GM21381 (cell line): ENCODE data around the gene WNT2.

Experiments
- ATAC-seq: cut with Tn5 transposase; IDR thresholded peaks from one replicate; pipeline ENCODE4 v1.9.1; 2021; ENCODE audit warnings: mild to moderate bottlenecking, moderate library complexity; ENCODE audit not compliant: unreplicated experiment

The WNT2 gene

GRCh38 chr7:117322741-117323304 lies at the start of gene WNT2:
WNT2 (minus strand) TSS chr7:117323058; CDS start chr7:117322989, 69 bp downstream.
- ATAC-seq, result no peak

DNA sequence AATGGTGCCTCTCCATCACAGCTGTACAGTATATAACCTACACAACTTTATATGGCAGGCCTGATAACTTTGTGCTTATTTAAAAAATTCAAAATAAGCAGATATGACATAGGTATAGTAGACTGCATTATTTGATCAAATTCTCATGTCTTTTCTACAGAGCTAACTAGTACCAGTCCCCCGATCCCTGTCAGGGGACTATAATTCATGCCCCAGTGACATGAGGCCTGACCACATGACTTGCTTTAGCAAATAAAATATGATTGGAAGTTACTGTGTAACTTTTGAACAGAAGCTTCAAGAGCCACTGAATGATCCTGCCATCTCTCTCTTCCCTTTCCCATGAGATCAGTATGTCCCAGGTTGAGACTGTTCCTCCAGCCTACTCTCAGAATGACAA lies 49.2 kb upstream of the WNT2 start:
- no peak for ATAC-seq

- ATAC-seq, result no peak
Observed at GRCh38 chr7:117364339-117365080, 41.7 kb upstream of the WNT2 start.

DNA sequence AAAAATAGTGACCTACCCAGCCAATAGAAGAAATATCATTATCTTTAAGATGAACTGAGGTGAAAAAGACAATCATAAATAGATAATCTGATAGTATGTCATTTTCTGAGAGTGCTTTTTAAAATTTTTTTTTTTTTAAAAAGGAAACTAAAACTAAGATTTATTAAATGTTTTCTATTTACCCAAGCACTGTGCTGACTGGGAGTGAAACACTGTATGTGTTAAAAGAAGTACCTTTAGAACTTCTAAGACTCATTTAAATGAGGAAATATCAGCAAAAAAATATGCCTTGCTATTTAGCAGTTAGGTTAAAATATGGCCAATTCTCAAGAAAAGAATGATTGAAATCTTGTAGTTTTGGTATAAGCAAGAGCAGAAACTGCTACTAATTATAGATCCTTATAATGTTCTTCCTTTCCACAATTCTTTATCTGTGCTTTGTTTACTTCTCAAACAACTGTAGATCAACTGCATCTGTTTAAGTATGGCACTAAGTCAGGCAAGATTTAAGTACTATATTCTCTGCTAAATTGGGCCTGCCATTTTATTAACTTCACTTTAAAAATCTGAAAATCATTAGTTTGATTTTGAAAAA lies 39.5 kb upstream of the WNT2 start:
- ATAC-seq, result no peak

DNA sequence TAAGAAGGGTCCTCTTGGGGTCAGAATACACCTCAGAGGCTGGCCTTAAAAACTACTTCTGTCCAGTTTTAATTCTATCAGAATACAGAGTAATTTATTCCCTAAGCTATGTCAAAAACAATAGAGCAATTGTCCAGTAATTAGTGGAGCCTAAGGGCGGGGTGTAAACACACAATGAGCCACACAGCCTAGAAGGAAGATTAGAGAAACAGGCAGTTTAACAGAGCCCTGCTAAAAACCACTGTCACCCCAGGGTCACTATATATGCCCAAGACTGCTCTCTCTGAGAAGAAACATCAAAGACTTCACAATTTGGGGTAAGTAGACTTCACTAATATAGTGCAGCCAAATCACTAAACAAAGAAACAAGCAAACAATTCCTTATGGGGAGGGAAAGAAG lies 27.2 kb upstream of the WNT2 start:
- ATAC-seq, result no peak

DNA sequence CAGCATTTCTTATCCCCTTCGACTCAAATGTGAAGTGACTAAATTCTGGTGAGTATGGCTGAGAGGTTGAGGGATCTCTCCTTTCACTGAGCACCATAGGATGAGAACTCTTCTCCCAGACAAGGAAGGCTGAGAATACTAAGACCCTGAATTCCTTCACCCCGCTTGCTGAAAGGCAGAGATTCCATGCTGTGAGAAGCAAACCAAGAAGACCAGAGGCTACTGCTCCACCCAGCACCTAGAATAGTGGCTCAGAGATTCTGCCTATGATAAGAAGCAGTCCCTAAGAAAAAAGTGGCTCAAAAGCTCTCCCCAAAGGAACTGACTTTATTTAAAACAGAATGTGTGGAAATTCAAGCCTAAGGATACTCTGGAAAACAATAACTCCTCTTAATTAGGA lies 26.7 kb upstream of the WNT2 start:
- no peak for ATAC-seq

GRCh38 chr7:117347962-117348672 lies 25.3 kb upstream of the WNT2 start:
- ATAC-seq, result peak; percentile 94

DNA sequence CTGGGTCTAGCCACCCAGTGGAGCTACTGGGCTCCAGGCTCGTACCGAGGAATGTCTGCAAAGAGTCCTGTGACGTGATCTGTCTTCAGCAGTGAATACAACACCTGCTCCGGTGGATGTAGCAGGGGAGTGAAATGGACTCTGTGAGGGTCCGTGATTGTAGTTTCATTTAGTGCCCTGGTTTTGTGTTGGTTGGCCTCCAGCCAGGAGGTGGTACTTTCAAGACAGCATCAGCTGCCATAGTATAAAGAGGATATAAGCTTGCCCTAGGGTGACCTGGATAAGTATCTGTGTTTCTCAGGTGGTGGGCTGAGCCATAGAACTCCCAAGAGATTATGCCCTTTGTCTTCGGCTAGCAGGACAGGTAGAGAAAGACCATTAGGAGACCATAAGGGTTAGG lies 24.6 kb upstream of the WNT2 start:
- peak; percentile 20 for ATAC-seq

DNA sequence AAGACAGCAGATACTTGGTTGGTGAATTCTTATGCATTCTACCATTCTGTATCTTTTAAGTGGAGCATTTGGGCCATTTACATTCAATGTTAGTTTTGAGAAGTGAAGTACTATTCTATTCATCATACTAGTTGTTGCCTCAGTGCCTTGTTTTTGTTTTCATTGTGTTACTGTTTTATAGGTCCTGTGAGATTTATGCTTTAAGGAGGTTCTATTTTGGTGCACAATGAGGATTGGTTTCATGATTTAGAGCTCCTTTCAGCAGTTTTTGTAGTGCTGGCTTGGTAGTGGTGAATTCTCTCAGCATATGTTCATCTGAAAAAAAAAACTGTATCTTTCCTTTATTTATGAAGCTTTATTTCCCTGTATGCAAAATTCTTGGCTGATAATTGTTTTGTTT lies 23.3 kb upstream of the WNT2 start:
- no peak for ATAC-seq

- ATAC-seq, result no peak
Observed at GRCh38 chr7:117338020-117338419, 15.2 kb upstream of the WNT2 start.

- ATAC-seq, result no peak
Observed at GRCh38 chr7:117333168-117333567, 10.3 kb upstream of the WNT2 start.

- no peak for ATAC-seq
Observed at GRCh38 chr7:117332031-117332430, 9.2 kb upstream of the WNT2 start.

DNA sequence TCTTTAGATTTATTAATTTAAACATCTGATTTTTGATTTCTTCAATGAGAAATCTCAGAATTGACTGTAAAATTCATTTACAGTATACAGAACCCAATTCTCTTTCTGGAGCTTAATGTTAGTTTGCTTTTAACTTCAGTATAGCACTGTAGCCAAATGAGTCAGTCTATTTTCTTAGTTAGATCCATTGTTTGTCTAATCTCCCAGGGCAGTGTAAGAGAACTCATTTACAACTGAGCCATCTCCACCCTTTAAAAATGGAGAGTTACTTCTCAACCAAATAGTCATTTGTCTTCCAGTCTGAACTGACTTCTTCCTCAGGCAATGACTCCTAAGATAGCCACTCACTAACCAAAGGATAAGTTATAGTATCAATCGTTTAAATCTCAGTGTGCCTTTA lies 3.0 kb upstream of the WNT2 start:
- no peak for ATAC-seq

DNA sequence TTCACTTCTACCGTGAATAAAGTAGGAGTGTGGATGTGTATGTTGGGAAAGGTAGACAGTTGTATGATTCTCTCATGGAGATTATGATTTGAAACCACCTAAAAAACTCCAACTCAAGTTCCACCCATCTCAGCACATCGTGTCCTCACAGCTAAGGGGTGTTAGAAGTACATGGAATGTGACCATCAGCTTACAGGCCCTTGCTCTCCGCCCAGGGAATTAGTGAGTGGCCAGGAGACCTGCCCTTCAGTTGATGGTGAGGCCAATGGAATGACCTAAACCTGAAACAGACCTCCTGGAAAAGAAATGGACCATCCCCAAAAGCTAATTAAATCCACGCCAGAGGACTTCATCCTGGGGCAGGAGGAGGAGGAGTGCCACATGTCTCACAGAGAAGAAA lies 2.1 kb upstream of the WNT2 start:
- ATAC-seq, result no peak

DNA sequence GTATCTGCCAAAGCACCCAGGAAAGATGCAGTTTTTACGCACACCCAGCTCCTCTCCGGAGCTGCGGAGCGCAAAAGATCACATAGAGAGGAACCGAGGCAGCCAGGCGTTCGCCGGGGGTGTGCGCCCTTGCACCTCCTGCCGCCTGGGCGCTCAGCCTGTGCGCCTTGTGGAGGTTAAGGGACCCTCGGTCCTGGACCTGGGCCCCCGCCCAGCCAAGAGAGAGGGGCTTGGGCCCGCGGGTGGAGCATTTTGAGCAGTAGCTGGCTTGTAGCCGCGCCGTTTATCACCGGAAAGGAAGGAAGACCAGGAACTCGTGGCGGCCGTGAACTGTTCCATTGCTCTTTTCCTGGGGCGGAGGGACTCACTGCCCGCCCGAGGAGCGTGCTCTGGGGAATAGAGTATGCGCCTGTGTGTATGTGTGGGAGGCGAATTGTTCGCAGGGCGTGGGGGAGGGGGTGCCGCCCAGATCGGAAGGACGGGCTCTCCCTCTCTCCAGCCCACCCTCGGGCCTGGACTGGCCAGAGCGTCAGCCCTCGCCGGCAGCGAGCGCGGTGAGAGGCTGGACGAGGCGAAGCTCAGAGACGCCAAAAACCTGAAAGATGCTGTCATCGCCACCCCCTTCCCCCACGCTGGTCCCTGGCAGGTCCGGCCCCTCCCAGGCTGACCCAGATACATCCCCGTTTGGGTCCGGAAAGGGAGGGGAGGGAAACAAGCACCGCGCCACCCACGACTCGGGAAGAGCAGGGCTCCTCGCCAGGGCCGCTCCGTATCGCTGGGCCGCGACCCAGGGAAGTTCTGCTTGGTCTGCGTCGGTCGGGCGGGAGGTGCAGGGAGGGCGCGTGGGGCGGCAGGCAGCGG lies 1.2 kb upstream of the WNT2 start:
- no peak for ATAC-seq

GRCh38 chr7:117323305-117323850 lies 520 bp upstream of the WNT2 start:
- ATAC-seq, result no peak

GRCh38 chr7:117320523-117320922 lies 2.3 kb downstream of the WNT2 start:
- no peak for ATAC-seq

DNA sequence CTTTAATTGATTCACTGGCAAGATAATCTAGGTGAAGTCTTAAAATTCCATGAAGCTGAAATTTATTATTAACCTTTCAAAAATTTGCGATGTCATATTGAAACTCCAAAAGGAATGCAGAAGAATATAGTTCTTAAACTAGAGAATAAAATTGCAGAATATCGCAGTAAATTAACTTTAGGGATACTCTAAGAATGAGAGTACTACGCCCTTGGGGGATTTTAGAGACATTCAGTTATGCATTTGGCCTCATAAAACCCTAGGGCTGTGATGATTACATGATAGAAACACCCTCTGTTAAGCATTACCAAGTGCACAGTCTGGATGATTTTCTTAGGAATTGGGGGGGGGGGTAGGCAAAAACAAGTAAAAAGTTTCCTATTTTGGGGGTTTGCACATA lies 3.7 kb downstream of the WNT2 start:
- no peak for ATAC-seq

GRCh38 chr7:117313582-117313981 lies 9.3 kb downstream of the WNT2 start:
- ATAC-seq, result no peak
